Measurements from ENCODE around the gene GMPPB. TPM values are rescaled to one million over a fixed set of nuclear protein-coding genes. Genes with fewer than 3 reads are reported as not detected.

The GMPPB gene
- total and polyA plus RNA-seq, 2 of the 8 experiments (the other 6 are each of a cell fraction or from before 2014, with no cell fraction given), result 20.9 to 23.9 TPM

DNA sequence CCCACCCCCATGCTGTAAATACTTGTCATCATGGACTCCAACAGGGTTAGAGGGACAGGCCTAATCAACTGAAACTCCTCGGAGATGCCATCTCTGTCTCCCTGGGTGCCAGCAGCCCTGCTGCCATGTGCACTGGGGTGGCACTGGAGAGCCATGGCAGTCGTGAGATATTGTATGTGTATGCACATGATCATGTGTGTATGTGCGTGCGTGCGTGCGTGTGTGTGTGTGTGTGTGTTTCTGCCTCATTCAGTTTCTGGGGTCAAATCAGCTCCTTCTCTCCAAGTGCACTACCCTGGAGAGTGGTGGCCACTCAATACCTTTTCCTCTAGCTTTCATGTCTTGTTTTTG, 52.8 kb downstream of the GMPPB start (continued):
- TF ChIP-seq, protein P1, sequence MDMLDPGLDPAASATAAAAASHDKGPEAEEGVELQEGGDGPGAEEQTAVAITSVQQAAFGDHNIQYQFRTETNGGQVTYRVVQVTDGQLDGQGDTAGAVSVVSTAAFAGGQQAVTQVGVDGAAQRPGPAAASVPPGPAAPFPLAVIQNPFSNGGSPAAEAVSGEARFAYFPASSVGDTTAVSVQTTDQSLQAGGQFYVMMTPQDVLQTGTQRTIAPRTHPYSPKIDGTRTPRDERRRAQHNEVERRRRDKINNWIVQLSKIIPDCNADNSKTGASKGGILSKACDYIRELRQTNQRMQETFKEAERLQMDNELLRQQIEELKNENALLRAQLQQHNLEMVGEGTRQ (IDR thresholded peaks at IDR 0.05; ENCODE audit: low read length), result no peak
- TF ChIP-seq EP300 (IDR thresholded peaks at IDR 0.05; ENCODE audit: borderline replicate concordance in 1 of 2, low read depth in 2 of 2, low read length in 2 of 2) (no peak), BACH1 (IDR thresholded peaks at IDR 0.05; ENCODE audit: low read length) (no peak), JUND (IDR thresholded peaks at IDR 0.05; ENCODE audit: low read length) (no peak)
- TF ChIP-seq, protein P2, sequence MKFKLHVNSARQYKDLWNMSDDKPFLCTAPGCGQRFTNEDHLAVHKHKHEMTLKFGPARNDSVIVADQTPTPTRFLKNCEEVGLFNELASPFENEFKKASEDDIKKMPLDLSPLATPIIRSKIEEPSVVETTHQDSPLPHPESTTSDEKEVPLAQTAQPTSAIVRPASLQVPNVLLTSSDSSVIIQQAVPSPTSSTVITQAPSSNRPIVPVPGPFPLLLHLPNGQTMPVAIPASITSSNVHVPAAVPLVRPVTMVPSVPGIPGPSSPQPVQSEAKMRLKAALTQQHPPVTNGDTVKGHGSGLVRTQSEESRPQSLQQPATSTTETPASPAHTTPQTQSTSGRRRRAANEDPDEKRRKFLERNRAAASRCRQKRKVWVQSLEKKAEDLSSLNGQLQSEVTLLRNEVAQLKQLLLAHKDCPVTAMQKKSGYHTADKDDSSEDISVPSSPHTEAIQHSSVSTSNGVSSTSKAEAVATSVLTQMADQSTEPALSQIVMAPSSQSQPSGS (IDR thresholded peaks at IDR 0.05; ENCODE audit: low read length), result no peak

Small RNA genes lying within 50 kb of the gene (small RNA-seq; reads per million reads assigned to genes)
- gene AMIGO3 (ENCODE audit: insufficient read depth), result not detected
- gene COX6CP14 (ENCODE audit: insufficient read depth), result not detected

Other genes starting within 250 kb of the GMPPB start
- gene BSN, start 169.5 kb downstream of the GMPPB start, total RNA-seq (2021; fragmentation: NEBNext Ultra II Directional; extraction: Animal tissue kit (Norgen Biotek cat#: 25700)), result 2.9 and 3.0 TPM in 2 replicates
- gene BSN, start 169.5 kb downstream of the GMPPB start, polyA plus RNA-seq (2011; rRNA removed), result 0.60 and 0.83 TPM in 2 replicates
- 222 and 236 TPM in 2 replicates for gene APEH, start 49.6 kb downstream of the GMPPB start, total RNA-seq (2021; fragmentation: NEBNext Ultra II Directional; extraction: Animal tissue kit (Norgen Biotek cat#: 25700))
- 260 and 275 TPM in 2 replicates for gene APEH, start 49.6 kb downstream of the GMPPB start, polyA plus RNA-seq (2011; rRNA removed)
- gene MST1, start 34.5 kb downstream of the GMPPB start, total RNA-seq (2021; fragmentation: NEBNext Ultra II Directional; extraction: Animal tissue kit (Norgen Biotek cat#: 25700)), result 6.2 and 8.5 TPM in 2 replicates
- gene MST1, start 34.5 kb downstream of the GMPPB start, polyA plus RNA-seq (2011; rRNA removed), result 9.5 and 14.2 TPM in 2 replicates
- gene RNF123, start 34.4 kb downstream of the GMPPB start, total RNA-seq (2021; fragmentation: NEBNext Ultra II Directional; extraction: Animal tissue kit (Norgen Biotek cat#: 25700)), result 30.5 and 34.2 TPM in 2 replicates
- gene RNF123, start 34.4 kb downstream of the GMPPB start, polyA plus RNA-seq (2011; rRNA removed), result 57.7 and 71.5 TPM in 2 replicates
- gene AMIGO3, start 4.3 kb downstream of the GMPPB start, total RNA-seq (2021; fragmentation: NEBNext Ultra II Directional; extraction: Animal tissue kit (Norgen Biotek cat#: 25700)), result 1.6 and 2.9 TPM in 2 replicates
- gene AMIGO3, start 4.3 kb downstream of the GMPPB start, polyA plus RNA-seq (2011; rRNA removed), result 8.8 and 13.1 TPM in 2 replicates
- 35.2 and 36.3 TPM in 2 replicates for gene IP6K1, start 62.6 kb upstream of the GMPPB start, total RNA-seq (2021; fragmentation: NEBNext Ultra II Directional; extraction: Animal tissue kit (Norgen Biotek cat#: 25700))
- gene IP6K1, start 62.6 kb upstream of the GMPPB start, polyA plus RNA-seq (2011; rRNA removed), result 31.5 and 43.9 TPM in 2 replicates
- gene CDHR4, start 75.9 kb upstream of the GMPPB start, total RNA-seq (2021; fragmentation: NEBNext Ultra II Directional; extraction: Animal tissue kit (Norgen Biotek cat#: 25700)), result 0.50 and 0.54 TPM in 2 replicates
- 0.60 and 0.96 TPM in 2 replicates for gene CDHR4, start 75.9 kb upstream of the GMPPB start, polyA plus RNA-seq (2011; rRNA removed)
- gene INKA1, start 79.3 kb upstream of the GMPPB start, total RNA-seq (2021; fragmentation: NEBNext Ultra II Directional; extraction: Animal tissue kit (Norgen Biotek cat#: 25700)), result 1.3 and 1.8 TPM in 2 replicates
- 4.7 and 4.8 TPM in 2 replicates for gene INKA1, start 79.3 kb upstream of the GMPPB start, polyA plus RNA-seq (2011; rRNA removed)
- 0.34 and 1.9 TPM in 2 replicates for gene UBA7, start 90.0 kb upstream of the GMPPB start, total RNA-seq (2021; fragmentation: NEBNext Ultra II Directional; extraction: Animal tissue kit (Norgen Biotek cat#: 25700))
- gene UBA7, start 90.0 kb upstream of the GMPPB start, polyA plus RNA-seq (2011; rRNA removed), result 0.65 and 1.8 TPM in 2 replicates
- 25.4 and 28.1 TPM in 2 replicates for gene TRAIP, start 132.6 kb upstream of the GMPPB start, total RNA-seq (2021; fragmentation: NEBNext Ultra II Directional; extraction: Animal tissue kit (Norgen Biotek cat#: 25700))
- gene TRAIP, start 132.6 kb upstream of the GMPPB start, polyA plus RNA-seq (2011; rRNA removed), result 27.7 and 29.5 TPM in 2 replicates
- 66.4 and 67.9 TPM in 2 replicates for gene CAMKV, start 146.0 kb upstream of the GMPPB start, total RNA-seq (2021; fragmentation: NEBNext Ultra II Directional; extraction: Animal tissue kit (Norgen Biotek cat#: 25700))
- 56.3 and 74.5 TPM in 2 replicates for gene CAMKV, start 146.0 kb upstream of the GMPPB start, polyA plus RNA-seq (2011; rRNA removed)
- 4.8 and 7.6 TPM in 2 replicates for gene MST1R, start 179.9 kb upstream of the GMPPB start, total RNA-seq (2021; fragmentation: NEBNext Ultra II Directional; extraction: Animal tissue kit (Norgen Biotek cat#: 25700))
- gene MST1R, start 179.9 kb upstream of the GMPPB start, polyA plus RNA-seq (2011; rRNA removed), result 7.6 and 9.4 TPM in 2 replicates
- gene MON1A, start 205.9 kb upstream of the GMPPB start, total RNA-seq (2021; fragmentation: NEBNext Ultra II Directional; extraction: Animal tissue kit (Norgen Biotek cat#: 25700)), result 9.8 and 10.3 TPM in 2 replicates
- 14.1 and 20.4 TPM in 2 replicates for gene MON1A, start 205.9 kb upstream of the GMPPB start, polyA plus RNA-seq (2011; rRNA removed)
- 80.1 and 81.2 TPM in 2 replicates for gene RBM6, start 216.2 kb upstream of the GMPPB start, total RNA-seq (2021; fragmentation: NEBNext Ultra II Directional; extraction: Animal tissue kit (Norgen Biotek cat#: 25700))
- gene RBM6, start 216.2 kb upstream of the GMPPB start, polyA plus RNA-seq (2011; rRNA removed), result 21.4 and 30.6 TPM in 2 replicates

All from H1 (cell line).